Left ventricle myocardium inferior (tissue), 1 donor: ENCODE results near the gene DMGDH. TPM values are rescaled to one million over a fixed set of nuclear protein-coding genes. Genes with fewer than 3 reads are reported as not detected.

Experiments used
- DNase-seq: peaks from one replicate; pipeline ENCODE4 v3.0.0-alpha.2; 2020
- H3K27ac ChIP-seq: fragments of 200-600 bp; replicated peaks from 2 replicates; pipeline ENCODE4 v1.8.0; 2021
- H3K27me3 ChIP-seq: fragments of 200-600 bp; 2 replicates; pipeline ENCODE4 v1.8.0; 2021; ENCODE audit warnings: low read depth
- H3K36me3 ChIP-seq: fragments of 200-600 bp; 2 replicates; pipeline ENCODE4 v1.8.0; 2021
- H3K4me1 ChIP-seq: fragments of 200-600 bp; 2 replicates; pipeline ENCODE4 v1.8.0; 2021
- H3K4me3 ChIP-seq: fragments of 200-600 bp; 2 replicates; pipeline ENCODE4 v1.8.0; 2021; ENCODE audit warnings: mild to moderate bottlenecking, moderate library complexity
- H3K9me3 ChIP-seq: fragments of 200-600 bp; replicated peaks from 2 replicates; pipeline ENCODE4 v1.8.0; 2021
- CTCF ChIP-seq: fragments of 200-600 bp; IDR thresholded peaks from 2 replicates; pipeline ENCODE4 v1.8.0; 2021; ENCODE audit warnings: antibody characterized with exemption, mild to moderate bottlenecking, borderline replicate concordance
- intact Hi-C: fragments of 100-400 bp; cut with micrococcal nuclease; formaldehyde crosslinking; loops from one replicate; pipeline ENCODE4 v1.11.0; 2022
- total RNA-seq: library from RNA; stranded (reverse); fragmentation: NEBNext Ultra II Directional; extraction: Animal tissue kit (Norgen Biotek cat#: 25700); gene quantifications from one replicate; pipeline ENCODE4 v1.2.1, GENCODE V29; 2021
- donor health status: DM: no; HTN: yes; CAD: no; lungs with severe emphysema.

Gene DMGDH
- total RNA-seq, 1 donor from 2014 or later = 2.4 TPM

- TF ChIP-seq CTCF = no peak
- Histone ChIP-seq H3K4me1 (peaks cover 5% of the 10 kb centered on the region), H3K27me3 (no peaks in the 10 kb centered on the region), H3K27ac (no peak overlapping the region), H3K36me3 (no peaks in the 10 kb centered on the region), H3K4me3 (no peak overlapping the region), H3K9me3 (no peaks in the 10 kb centered on the region)
- no peak for DNase-seq
- intact Hi-C loops = no loop called here
Measured at GRCh38 chr5:79093762-79094161, 24.3 kb upstream of the DMGDH start.

DNA sequence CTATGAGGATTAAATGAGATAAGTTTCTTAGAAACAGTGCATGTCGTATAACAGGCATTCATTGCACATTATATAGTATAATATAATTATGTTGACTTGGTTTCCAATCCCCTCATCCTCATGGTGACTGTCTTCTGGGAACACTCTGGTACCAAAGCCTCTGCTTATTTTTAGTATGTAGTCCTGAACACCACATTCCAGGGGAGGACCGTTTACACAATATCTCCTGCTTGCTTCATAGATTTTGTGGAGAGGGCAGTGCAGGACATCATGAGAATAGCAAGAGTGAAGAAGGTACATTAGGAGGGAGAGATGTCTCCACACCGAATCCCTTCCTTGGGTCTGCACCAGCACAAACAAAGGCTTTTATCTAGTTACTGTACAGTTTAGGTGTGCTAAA is 21.6 kb upstream of the DMGDH start:
- TF ChIP-seq CTCF = no peak
- H3K27ac ChIP-seq = no peak overlapping the region
- intact Hi-C loops = no loop called here
- H3K4me3 ChIP-seq = no peak overlapping the region
- no peak for DNase-seq
- H3K36me3 ChIP-seq = no peaks in the 10 kb centered on the region
- H3K9me3 ChIP-seq = no peaks in the 10 kb centered on the region
- H3K4me1 ChIP-seq = peaks cover 5% of the 10 kb centered on the region
- no peaks in the 10 kb centered on the region for H3K27me3 ChIP-seq

DNA sequence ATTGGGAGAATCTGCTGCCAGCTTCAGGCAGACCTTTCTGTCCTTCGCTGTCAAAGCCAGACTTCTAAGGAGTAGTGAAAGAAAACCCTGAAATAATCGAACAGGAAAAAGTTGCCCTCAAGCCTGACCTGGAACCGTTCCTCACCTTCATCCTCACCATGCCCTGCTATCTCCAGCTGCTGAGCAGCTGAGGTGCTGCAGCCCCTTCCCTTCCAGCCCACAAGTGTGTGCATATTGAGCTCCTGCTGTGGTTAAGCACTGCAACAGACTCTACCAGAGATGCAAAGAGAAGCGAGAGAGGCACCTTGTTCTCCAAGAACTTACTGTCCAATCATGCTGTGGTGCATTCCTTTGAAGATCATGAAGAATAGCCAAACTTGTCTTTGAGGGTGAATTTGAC is 19.0 kb upstream of the DMGDH start:
- intact Hi-C loops = no loop called here
- no peak overlapping the region for H3K27ac ChIP-seq
- no peak for TF ChIP-seq CTCF
- H3K36me3 ChIP-seq = no peaks in the 10 kb centered on the region
- no peaks in the 10 kb centered on the region for H3K27me3 ChIP-seq
- no peaks in the 10 kb centered on the region for H3K9me3 ChIP-seq
- H3K4me3 ChIP-seq = no peak overlapping the region
- DNase-seq = no peak
- peaks cover 5% of the 10 kb centered on the region for H3K4me1 ChIP-seq

DNA sequence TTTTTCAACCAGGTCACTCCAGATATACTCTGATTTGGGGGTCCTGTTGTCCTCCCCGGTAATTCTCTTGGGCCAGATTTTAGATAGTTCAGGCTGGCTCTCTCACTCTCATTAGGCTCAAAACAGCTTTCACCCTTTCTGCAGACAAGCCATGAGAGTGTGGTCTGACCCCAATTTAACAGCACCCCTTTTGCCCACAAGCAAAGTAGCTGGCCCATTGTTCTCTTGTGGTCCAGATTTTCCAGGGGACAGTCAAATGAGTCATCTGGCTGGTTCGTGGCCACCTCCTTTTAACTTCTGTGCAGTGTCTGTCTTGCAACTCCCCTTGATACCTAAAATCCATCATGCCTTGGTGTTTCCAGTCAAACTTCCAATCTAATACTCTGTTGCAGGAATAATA is 16.6 kb upstream of the DMGDH start:
- no peaks in the 10 kb centered on the region for H3K9me3 ChIP-seq
- H3K4me3 ChIP-seq = no peak overlapping the region
- TF ChIP-seq CTCF = no peak
- no peaks in the 10 kb centered on the region for H3K27me3 ChIP-seq
- no peaks in the 10 kb centered on the region for H3K36me3 ChIP-seq
- no peak for DNase-seq
- no peak overlapping the region for H3K27ac ChIP-seq
- H3K4me1 ChIP-seq = peaks cover 5% of the 10 kb centered on the region
- intact Hi-C loops = no loop called here

- no peaks in the 10 kb centered on the region for H3K27me3 ChIP-seq
- no peaks in the 10 kb centered on the region for H3K9me3 ChIP-seq
- no peaks in the 10 kb centered on the region for H3K36me3 ChIP-seq
- H3K4me3 ChIP-seq = no peak overlapping the region
- H3K4me1 ChIP-seq = peaks cover 3% of the 10 kb centered on the region
- no peak for DNase-seq
- TF ChIP-seq CTCF = no peak
- H3K27ac ChIP-seq = no peak overlapping the region
- intact Hi-C loops = no loop called here
Measured at GRCh38 chr5:79081779-79082178, 12.3 kb upstream of the DMGDH start.

- Histone ChIP-seq H3K4me3 (no peak overlapping the region), H3K9me3 (no peaks in the 10 kb centered on the region), H3K27ac (no peak overlapping the region), H3K36me3 (no peaks in the 10 kb centered on the region), H3K27me3 (no peaks in the 10 kb centered on the region), H3K4me1 (peaks cover 10% of the 10 kb centered on the region)
- TF ChIP-seq CTCF = no peak
- intact Hi-C loops = no loop called here
- no peak for DNase-seq
Measured at GRCh38 chr5:79080804-79081203, 11.3 kb upstream of the DMGDH start.
